ENCODE data around the gene LPAR6. TPM values are rescaled to one million over a fixed set of nuclear protein-coding genes. Genes with fewer than 3 reads are reported as not detected.
"Not testable (repeated sequence)": the region's sequence is repeated elsewhere in the genome, so short reads cannot be mapped to it uniquely, and the experiment has no call there.

The LPAR6 gene
- total RNA-seq, 1 donor from 2014 or later, result 4.1 TPM

DNA sequence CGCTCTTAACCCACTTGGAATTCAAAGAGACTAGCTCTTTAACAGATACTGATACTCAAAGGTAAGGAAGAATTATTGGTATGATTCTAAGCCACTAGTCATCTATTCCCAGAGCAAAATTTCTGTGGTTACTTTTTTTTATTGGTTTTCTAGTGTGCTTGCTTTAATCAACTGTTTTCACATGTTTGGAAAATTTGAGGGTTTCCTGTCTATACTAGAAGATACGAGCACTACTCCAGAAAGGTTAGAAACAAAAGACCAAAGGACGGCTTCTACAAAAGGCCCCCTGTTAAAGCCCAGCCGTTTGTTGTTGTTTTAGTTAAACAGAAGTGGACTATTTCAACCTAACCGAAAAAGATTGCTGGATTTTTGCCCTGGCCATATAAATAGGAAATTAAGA, 18.5 kb upstream of the LPAR6 start:
- Histone ChIP-seq H3K36me3 (ENCODE audit: insufficient read depth, low read length) (no peaks in the 10 kb centered on the region), H3K79me2 (ENCODE audit: insufficient read depth, low read length) (no peaks in the 10 kb centered on the region), H3K4me2 (ENCODE audit: low read length) (peak overlapping the region; percentile 48), H3K9me3 (ENCODE audit: insufficient read depth, low read depth, low read length) (no peaks in the 10 kb centered on the region), H3K4me3 (ENCODE audit: insufficient read depth, low read depth, low read length) (no peak overlapping the region), H2AFZ (ENCODE audit: low read depth, low read length) (no peak overlapping the region), H3K9ac (ENCODE audit: low read length) (no peak overlapping the region), H3K4me1 (ENCODE audit: insufficient read depth, low read length) (peaks cover 10% of the 10 kb centered on the region), H3K27me3 (ENCODE audit: insufficient read depth, low read length) (no peaks in the 10 kb centered on the region), H3K27ac (ENCODE audit: low read depth, low read length) (peak overlapping the region; percentile 37), H4K20me1 (ENCODE audit: insufficient read depth, low read length) (no peaks in the 10 kb centered on the region)
- TF ChIP-seq EZH2 (IDR thresholded peaks at IDR 0.05; ENCODE audit: insufficient read depth, low read length), result no peak
- TF ChIP-seq, protein P1, sequence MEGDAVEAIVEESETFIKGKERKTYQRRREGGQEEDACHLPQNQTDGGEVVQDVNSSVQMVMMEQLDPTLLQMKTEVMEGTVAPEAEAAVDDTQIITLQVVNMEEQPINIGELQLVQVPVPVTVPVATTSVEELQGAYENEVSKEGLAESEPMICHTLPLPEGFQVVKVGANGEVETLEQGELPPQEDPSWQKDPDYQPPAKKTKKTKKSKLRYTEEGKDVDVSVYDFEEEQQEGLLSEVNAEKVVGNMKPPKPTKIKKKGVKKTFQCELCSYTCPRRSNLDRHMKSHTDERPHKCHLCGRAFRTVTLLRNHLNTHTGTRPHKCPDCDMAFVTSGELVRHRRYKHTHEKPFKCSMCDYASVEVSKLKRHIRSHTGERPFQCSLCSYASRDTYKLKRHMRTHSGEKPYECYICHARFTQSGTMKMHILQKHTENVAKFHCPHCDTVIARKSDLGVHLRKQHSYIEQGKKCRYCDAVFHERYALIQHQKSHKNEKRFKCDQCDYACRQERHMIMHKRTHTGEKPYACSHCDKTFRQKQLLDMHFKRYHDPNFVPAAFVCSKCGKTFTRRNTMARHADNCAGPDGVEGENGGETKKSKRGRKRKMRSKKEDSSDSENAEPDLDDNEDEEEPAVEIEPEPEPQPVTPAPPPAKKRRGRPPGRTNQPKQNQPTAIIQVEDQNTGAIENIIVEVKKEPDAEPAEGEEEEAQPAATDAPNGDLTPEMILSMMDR (IDR thresholded peaks at IDR 0.05; ENCODE audit: insufficient read depth, low read depth, low read length), result no peak
- Mint-ChIP-seq H3K9me3 (ENCODE audit: unreplicated experiment) (peaks cover 2% of the 10 kb centered on the region), H3K27ac (ENCODE audit: unreplicated experiment) (peak overlapping the region; percentile 75), H3K4me3 (ENCODE audit: unreplicated experiment) (no peak overlapping the region), H3K27me3 (ENCODE audit: low read depth, unreplicated experiment) (no peaks in the 10 kb centered on the region), H3K4me1 (ENCODE audit: low read depth, unreplicated experiment) (peaks cover 14% of the 10 kb centered on the region), H3K36me3 (ENCODE audit: low read depth, unreplicated experiment) (no peaks in the 10 kb centered on the region)
- no peak for FAIRE-seq
- DNase-seq (ENCODE audit: low read depth), result peak; percentile 74

DNA sequence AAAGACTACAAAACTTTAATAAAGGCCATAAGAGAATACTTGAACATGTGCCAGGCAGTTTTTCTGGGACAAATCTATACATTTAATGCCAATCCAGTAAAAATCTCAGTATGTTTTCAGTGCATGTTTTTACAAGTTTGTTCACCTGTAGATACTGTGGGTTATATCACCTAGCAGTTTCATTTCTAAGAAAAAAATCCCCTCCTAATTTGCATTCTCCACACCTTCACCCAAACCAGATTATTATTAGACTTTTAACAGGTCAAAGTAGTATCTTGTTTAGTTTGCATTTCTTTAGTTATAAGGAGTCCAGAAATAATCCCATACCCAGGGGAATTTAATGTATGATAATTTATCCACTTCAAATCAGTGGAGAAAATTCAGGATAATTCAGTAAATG, 17.0 kb upstream of the LPAR6 start:
- Mint-ChIP-seq H3K27ac (ENCODE audit: unreplicated experiment) (no peak overlapping the region), H3K36me3 (ENCODE audit: low read depth, unreplicated experiment) (no peaks in the 10 kb centered on the region)
- H3K4me1 ChIP-seq (ENCODE audit: insufficient read depth, low read length), result peaks cover 10% of the 10 kb centered on the region

DNA sequence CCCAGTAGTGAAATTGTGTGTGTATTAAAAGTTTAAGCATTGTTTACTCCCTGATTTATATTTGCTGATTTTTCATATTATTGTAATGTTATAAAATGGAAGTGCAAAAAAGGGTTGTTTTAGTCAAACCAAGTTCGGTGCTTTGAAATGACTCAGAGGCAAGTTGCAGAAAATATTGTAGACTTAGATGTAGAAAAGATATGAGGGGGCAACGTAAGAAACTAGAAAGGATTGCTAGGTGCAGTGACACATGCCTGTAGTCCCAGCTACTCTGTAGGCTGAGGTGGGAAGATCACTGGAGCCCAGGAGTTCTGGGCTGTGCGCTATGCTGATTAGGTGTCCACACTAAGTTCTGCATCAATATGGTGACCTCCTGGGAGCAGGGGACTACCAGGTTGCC, 16.1 kb upstream of the LPAR6 start:
- peaks cover 14% of the 10 kb centered on the region for H3K4me1 Mint-ChIP-seq (ENCODE audit: low read depth, unreplicated experiment)
- no peak for FAIRE-seq
- no peak for TF ChIP-seq EZH2 (IDR thresholded peaks at IDR 0.05; ENCODE audit: insufficient read depth, low read length)
- TF ChIP-seq, protein P1 (IDR thresholded peaks at IDR 0.05; ENCODE audit: insufficient read depth, low read depth, low read length), result no peak

More for the DNA sequence above, 17.0 kb upstream of the LPAR6 start:
- no peak overlapping the region for H2AFZ ChIP-seq (ENCODE audit: low read depth, low read length)
- no peaks in the 10 kb centered on the region for H3K27me3 ChIP-seq (ENCODE audit: insufficient read depth, low read length)
- H3K4me2 ChIP-seq (ENCODE audit: low read length), result no peak overlapping the region
- FAIRE-seq, result no peak
- H3K9me3 Mint-ChIP-seq (ENCODE audit: unreplicated experiment), result peaks cover 2% of the 10 kb centered on the region
- H3K4me3 ChIP-seq (ENCODE audit: insufficient read depth, low read depth, low read length), result no peak overlapping the region
- H3K9me3 ChIP-seq (ENCODE audit: insufficient read depth, low read depth, low read length), result no peaks in the 10 kb centered on the region
- no peaks in the 10 kb centered on the region for H3K27me3 Mint-ChIP-seq (ENCODE audit: low read depth, unreplicated experiment)
- no peaks in the 10 kb centered on the region for H3K36me3 ChIP-seq (ENCODE audit: insufficient read depth, low read length)
- peaks cover 14% of the 10 kb centered on the region for H3K4me1 Mint-ChIP-seq (ENCODE audit: low read depth, unreplicated experiment)
- H3K4me3 Mint-ChIP-seq (ENCODE audit: unreplicated experiment), result no peak overlapping the region
- no peaks in the 10 kb centered on the region for H4K20me1 ChIP-seq (ENCODE audit: insufficient read depth, low read length)
- no peak for TF ChIP-seq EZH2 (IDR thresholded peaks at IDR 0.05; ENCODE audit: insufficient read depth, low read length)
- TF ChIP-seq, protein P1 (IDR thresholded peaks at IDR 0.05; ENCODE audit: insufficient read depth, low read depth, low read length), result no peak
- no peak overlapping the region for H3K27ac ChIP-seq (ENCODE audit: low read depth, low read length)
- H3K9ac ChIP-seq (ENCODE audit: low read length), result no peak overlapping the region
- no peak for DNase-seq (ENCODE audit: low read depth)
- H3K79me2 ChIP-seq (ENCODE audit: insufficient read depth, low read length), result no peaks in the 10 kb centered on the region

DNA sequence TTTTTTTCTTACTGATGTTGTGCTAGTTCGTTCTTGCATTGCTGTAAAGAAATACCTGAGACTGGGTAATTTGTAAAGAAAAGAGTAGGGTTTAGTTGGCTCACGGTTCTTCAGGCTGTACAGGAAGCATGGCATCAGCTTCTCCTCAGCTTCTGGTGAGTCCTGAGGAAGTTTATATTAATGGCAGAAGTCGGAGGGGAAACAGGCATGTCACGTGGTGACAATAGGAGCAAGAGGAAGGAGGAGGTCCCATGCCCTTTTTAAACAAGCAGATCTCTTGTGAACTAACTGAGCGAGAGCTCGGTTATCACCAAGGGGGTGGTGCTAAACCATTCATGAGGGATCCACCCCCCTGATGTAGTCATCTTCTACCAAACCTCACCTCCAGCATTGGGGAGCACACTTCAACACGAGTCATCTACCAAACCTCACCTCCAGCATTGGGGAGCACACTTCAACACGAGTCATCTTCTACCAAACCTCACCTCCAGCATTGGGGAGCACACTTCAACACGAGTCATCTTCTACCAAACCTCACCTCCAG, 13.9 kb upstream of the LPAR6 start:
- not testable (repeated sequence) for H3K27me3 ChIP-seq (ENCODE audit: insufficient read depth, low read length); FAIRE-seq; H4K20me1 ChIP-seq (ENCODE audit: insufficient read depth, low read length); H3K79me2 ChIP-seq (ENCODE audit: insufficient read depth, low read length); H2AFZ ChIP-seq (ENCODE audit: low read depth, low read length); H3K4me1 ChIP-seq (ENCODE audit: insufficient read depth, low read length); H3K27ac ChIP-seq (ENCODE audit: low read depth, low read length); H3K36me3 Mint-ChIP-seq (ENCODE audit: low read depth, unreplicated experiment); H3K9ac ChIP-seq (ENCODE audit: low read length); H3K27ac Mint-ChIP-seq (ENCODE audit: unreplicated experiment); H3K36me3 ChIP-seq (ENCODE audit: insufficient read depth, low read length); DNase-seq (ENCODE audit: low read depth); H3K9me3 Mint-ChIP-seq (ENCODE audit: unreplicated experiment); H3K4me1 Mint-ChIP-seq (ENCODE audit: low read depth, unreplicated experiment); H3K4me2 ChIP-seq (ENCODE audit: low read length); H3K9me3 ChIP-seq (ENCODE audit: insufficient read depth, low read depth, low read length); H3K4me3 Mint-ChIP-seq (ENCODE audit: unreplicated experiment); H3K4me3 ChIP-seq (ENCODE audit: insufficient read depth, low read depth, low read length); H3K27me3 Mint-ChIP-seq (ENCODE audit: low read depth, unreplicated experiment)

More for the DNA sequence above, 16.1 kb upstream of the LPAR6 start:
- no peaks in the 10 kb centered on the region for H3K79me2 ChIP-seq (ENCODE audit: insufficient read depth, low read length)
- H3K27me3 ChIP-seq (ENCODE audit: insufficient read depth, low read length), result no peaks in the 10 kb centered on the region
- H3K27me3 Mint-ChIP-seq (ENCODE audit: low read depth, unreplicated experiment), result no peaks in the 10 kb centered on the region
- H3K4me1 ChIP-seq (ENCODE audit: insufficient read depth, low read length), result peaks cover 10% of the 10 kb centered on the region
- H3K4me3 Mint-ChIP-seq (ENCODE audit: unreplicated experiment), result no peak overlapping the region
- H3K4me3 ChIP-seq (ENCODE audit: insufficient read depth, low read depth, low read length), result no peak overlapping the region
- no peak overlapping the region for H3K9ac ChIP-seq (ENCODE audit: low read length)
- no peak overlapping the region for H3K27ac Mint-ChIP-seq (ENCODE audit: unreplicated experiment)
- H2AFZ ChIP-seq (ENCODE audit: low read depth, low read length), result no peak overlapping the region
- no peaks in the 10 kb centered on the region for H3K9me3 ChIP-seq (ENCODE audit: insufficient read depth, low read depth, low read length)
- no peak for DNase-seq (ENCODE audit: low read depth)
- no peak overlapping the region for H3K27ac ChIP-seq (ENCODE audit: low read depth, low read length)
- H3K4me2 ChIP-seq (ENCODE audit: low read length), result no peak overlapping the region
- no peaks in the 10 kb centered on the region for H3K36me3 Mint-ChIP-seq (ENCODE audit: low read depth, unreplicated experiment)
- H3K36me3 ChIP-seq (ENCODE audit: insufficient read depth, low read length), result no peaks in the 10 kb centered on the region
- peaks cover 2% of the 10 kb centered on the region for H3K9me3 Mint-ChIP-seq (ENCODE audit: unreplicated experiment)
- H4K20me1 ChIP-seq (ENCODE audit: insufficient read depth, low read length), result no peaks in the 10 kb centered on the region
